Esophagus muscularis mucosa (tissue), 4 donors: ENCODE results near the gene LRRD1.

ENCODE experiments used
- CTCF ChIP-seq, 3 experiments: fragments of 200-600 bp in 2 of 3; fragments of 450-650 bp in 1 of 3; sonication (generic) in 2 of 3; IDR thresholded peaks; one replicate each; pipeline ENCODE4 v1.5.1; 2017 to 2019; ENCODE audit warnings: antibody characterized with exemption in 3 of 3, mild to moderate bottlenecking in 2 of 3, moderate library complexity in 1 of 3
- EP300 ChIP-seq: sonication (generic); formaldehyde crosslinking; IDR thresholded peaks from one replicate; pipeline ENCODE4 v1.6.1; 2017; ENCODE audit warnings: antibody characterized with exemption
- POLR2A ChIP-seq: fragments of 450-650 bp; IDR thresholded peaks from one replicate; pipeline ENCODE4 v1.6.1; 2017; ENCODE audit warnings: antibody characterized with exemption, moderate library complexity, mild to moderate bottlenecking, low read depth
- POLR2AphosphoS5 ChIP-seq, 2 donors: sonication (generic); formaldehyde crosslinking; IDR thresholded peaks; one replicate each; pipeline ENCODE4 v1.6.1; 2017; ENCODE audit warnings: antibody characterized with exemption in 2 of 2

- TF ChIP-seq POLR2AphosphoS5 (IDR thresholded peaks at IDR 0.05), result no peak
- no peak for TF ChIP-seq CTCF (IDR thresholded peaks at IDR 0.05)
- TF ChIP-seq POLR2A, result no peak
- TF ChIP-seq EP300, result no peak
Observed at GRCh38 chr7:92149736-92150239, 29.2 kb downstream of the LRRD1 start.
